Fibroblast of mammary gland (primary cell): ENCODE measurements around the gene CYP3A4.
"Not testable (repeated sequence)": the region's sequence is repeated elsewhere in the genome, so short reads cannot be mapped to it uniquely, and the experiment has no call there.

ENCODE experiments used
- DNase-seq: peaks from one replicate; pipeline ENCODE4 v3.0.0-alpha.2; 2010; ENCODE audit warnings: low read depth
- H3K4me3 ChIP-seq: 2 replicates; pipeline ENCODE4 v1.5.1; 2011; ENCODE audit warnings: low read depth, mild to moderate bottlenecking, low read length, moderate library complexity; ENCODE audit not compliant: control insufficient read depth
- TF ChIP-seq, protein P1 (sequence below): conservative IDR thresholded peaks from 2 replicates; pipeline ENCODE4 v1.5.1; 2011; ENCODE audit warnings: low read depth, low read length, inconsistent platforms; ENCODE audit not compliant: control insufficient read depth, insufficient read depth

CYP3A4 gene

DNA sequence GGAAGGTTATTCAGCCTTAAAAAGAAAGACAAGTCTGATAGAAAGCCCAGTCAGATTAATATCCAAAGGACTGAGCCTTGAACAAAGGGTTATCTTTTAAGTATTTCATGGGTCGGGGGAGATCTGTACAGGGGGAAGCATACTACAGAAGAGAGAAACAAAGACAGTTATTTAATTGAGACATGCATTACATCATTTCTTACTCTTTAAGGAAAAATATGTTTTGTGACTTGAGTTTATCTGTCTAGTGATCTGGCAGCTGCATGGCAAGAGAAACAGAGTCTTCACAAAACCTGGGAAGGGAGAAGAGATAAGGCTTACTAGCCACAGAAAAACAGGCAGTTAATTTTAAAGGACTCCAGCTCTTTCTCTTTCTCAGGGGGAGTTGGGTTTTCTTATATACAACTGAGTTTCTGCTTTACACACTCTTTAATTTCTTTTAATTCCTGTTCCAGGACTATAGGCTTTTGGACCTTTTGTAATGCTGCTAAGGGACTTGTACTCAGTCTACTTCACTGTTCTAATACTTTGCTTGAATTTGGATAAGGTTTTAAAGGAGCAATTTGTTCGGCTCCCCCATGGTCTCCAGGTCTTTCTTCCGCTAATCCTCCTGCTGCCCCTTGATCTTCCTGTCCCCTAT lies 23.0 kb upstream of the CYP3A4 start:
- TF ChIP-seq, protein P1, sequence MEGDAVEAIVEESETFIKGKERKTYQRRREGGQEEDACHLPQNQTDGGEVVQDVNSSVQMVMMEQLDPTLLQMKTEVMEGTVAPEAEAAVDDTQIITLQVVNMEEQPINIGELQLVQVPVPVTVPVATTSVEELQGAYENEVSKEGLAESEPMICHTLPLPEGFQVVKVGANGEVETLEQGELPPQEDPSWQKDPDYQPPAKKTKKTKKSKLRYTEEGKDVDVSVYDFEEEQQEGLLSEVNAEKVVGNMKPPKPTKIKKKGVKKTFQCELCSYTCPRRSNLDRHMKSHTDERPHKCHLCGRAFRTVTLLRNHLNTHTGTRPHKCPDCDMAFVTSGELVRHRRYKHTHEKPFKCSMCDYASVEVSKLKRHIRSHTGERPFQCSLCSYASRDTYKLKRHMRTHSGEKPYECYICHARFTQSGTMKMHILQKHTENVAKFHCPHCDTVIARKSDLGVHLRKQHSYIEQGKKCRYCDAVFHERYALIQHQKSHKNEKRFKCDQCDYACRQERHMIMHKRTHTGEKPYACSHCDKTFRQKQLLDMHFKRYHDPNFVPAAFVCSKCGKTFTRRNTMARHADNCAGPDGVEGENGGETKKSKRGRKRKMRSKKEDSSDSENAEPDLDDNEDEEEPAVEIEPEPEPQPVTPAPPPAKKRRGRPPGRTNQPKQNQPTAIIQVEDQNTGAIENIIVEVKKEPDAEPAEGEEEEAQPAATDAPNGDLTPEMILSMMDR, result no peak

DNA sequence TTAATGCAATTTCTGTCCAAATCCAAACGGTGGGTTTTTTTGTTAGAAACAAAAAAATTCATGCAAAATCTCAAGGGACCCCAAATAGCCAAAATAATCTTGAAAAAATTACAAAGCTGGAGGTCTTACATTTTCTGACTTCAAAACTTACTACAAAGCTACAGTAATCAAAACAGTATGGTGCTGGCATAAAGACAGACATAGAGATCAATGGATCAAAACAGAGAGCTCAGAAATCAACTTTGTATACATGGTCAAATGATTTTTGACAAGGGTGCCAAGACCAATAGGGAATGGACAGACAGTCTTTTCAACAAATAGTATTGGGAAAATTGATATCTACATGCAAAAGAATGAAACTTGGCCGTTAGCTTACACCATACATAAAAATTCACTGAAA lies 21.7 kb upstream of the CYP3A4 start:
- TF ChIP-seq, protein P1, result no peak
- H3K4me3 ChIP-seq, result no peak overlapping the region
- DNase-seq, result no peak

More for the DNA sequence above, 23.0 kb upstream of the CYP3A4 start:
- no peak overlapping the region for H3K4me3 ChIP-seq
- no peak for DNase-seq

DNA sequence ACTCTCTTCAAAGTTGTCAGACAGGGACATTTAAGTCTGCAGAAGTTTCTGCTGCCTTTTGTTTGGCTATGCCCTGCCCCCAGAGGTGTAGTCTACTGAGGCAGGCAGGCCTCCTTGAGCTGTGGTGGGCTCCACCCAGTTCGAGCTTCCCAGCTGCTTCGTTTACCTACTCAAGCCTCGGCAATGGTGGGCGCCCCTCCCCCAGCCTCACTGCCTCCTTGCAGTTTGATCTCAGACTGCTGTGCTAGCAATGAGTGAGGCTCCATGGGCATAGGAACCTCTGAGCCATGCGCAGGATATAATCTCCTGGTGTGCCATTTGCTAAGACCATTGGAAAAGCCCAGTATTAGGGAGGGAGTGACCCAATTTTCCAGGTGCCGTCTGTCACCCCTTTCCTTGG lies 19.1 kb upstream of the CYP3A4 start:
- not testable (repeated sequence) for H3K4me3 ChIP-seq, DNase-seq

DNA sequence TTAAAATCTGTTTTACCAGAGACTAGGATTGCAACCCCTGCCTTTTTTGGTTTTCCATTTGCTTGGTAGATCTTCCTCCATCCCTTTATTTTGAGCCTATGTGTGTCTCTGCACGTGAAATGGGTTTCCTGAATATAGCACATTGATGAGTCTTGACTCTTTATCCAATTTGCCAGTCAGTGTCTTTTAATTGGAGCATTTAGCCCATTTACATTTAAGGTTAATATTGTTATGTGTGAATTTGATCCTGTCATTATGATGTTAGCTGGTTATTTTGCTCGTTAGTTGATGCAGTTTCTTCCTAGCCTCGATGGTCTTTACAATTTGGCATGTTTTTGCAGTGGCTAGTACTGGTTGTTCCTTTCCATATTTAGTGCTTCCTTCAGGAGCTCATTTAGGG lies 17.4 kb upstream of the CYP3A4 start:
- H3K4me3 ChIP-seq, result not testable (repeated sequence)

DNA sequence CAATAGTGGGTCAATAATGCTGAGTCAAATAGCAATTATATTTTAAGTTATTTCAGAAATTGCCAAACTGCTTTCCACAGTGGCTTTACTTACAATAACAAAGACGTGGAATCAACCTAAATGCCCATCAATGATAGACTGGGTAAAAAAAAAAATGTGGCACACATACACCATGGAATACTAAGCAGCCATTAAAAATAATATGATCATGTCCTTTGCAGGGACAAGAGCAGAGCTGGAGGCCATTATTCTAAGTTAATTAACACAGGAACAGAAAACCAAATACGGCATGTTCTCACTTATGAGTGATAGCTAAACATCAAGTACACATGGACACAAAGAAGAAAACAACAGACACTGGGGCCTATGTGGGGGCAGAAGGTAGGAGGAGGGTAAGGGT lies 15.0 kb upstream of the CYP3A4 start:
- no peak for DNase-seq
- TF ChIP-seq, protein P1, result no peak
- H3K4me3 ChIP-seq, result no peak overlapping the region

More for the DNA sequence above, 17.4 kb upstream of the CYP3A4 start:
- DNase-seq, result not testable (repeated sequence)

DNA sequence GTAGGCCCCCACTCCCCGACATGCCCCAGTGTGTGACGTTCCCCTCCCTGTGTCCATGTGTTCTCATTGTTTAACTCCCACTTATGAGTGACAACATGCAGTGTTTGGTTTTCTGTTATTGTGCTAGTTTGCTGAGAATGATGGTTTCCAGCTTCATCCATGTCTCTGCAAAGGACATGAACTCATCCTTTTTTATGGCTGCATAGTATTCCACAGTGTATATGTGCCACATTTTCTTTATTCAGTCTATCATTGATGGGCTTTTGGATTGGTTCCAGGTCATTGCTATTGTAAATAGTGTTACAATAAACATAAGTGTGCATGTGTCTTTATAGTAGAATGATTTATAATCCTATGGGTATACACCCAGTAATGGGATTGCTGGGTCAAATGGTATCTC lies 11.9 kb upstream of the CYP3A4 start:
- not testable (repeated sequence) for DNase-seq, H3K4me3 ChIP-seq

DNA sequence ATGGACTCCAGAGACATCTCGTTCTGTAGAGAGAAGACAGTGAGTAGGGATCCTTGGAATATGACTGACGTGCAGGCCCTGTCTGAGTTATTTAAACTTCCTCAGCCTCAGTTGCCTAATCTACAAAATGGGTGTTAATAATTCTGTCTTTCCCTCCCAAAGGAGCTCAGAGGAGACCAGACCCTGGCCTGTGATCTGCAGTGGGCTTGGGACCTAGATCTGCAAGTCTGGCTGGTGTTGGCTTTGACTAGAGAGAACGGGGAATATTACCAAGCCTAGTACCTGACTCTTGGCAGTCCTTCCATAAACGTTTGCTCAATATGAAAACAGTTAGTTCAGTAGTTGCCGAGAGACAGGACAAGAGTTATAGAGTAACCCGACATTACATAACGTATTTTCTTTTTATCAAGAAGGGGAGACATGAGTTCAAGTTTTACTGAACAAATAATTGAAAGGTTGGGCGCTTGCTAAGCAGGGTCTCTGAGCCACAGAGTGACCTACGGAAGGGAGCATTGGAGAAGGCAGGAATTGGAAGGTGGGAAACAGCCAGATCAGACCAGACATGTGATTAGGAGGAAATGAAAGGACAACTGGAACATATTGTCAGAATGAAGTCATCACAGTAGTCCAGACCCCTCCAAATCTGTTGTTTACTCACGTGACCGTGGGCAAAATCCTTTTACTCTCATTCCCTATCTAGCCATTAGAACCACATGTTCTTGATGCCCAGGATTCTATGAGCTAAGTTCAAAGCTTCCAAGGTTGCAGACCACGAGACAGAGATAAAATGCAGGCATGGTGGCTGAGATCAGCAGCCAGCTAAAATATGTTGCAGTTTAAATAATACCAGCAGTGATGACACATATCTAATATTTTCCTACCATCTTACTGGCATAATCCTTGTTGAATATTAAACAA lies 10.9 kb upstream of the CYP3A4 start:
- peak; percentile 84 for DNase-seq
- TF ChIP-seq, protein P1, result no peak
- no peak overlapping the region for H3K4me3 ChIP-seq

DNA sequence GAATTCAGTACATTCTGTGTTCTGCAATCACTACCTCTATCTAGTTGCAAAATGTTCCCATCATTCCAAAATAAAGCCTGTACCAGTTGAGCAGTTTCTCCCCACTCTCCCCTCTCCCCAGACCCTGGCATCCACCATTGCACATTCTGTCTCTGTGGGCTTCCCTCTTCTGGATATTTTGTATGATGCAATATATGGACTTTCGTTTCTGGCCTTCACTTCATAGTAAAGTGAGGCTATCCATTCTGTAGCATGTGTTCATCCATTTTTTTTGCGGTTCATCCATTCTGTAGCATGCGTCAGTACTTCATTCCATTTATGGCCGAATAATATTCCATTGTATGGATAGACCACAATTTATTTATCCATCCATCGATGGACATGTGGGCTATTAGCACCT lies 9.5 kb upstream of the CYP3A4 start:
- H3K4me3 ChIP-seq, result no peak overlapping the region
- TF ChIP-seq, protein P1, result no peak
- DNase-seq, result no peak
